OCI-LY3 (cell line): ENCODE measurements around the gene KIF25.

Experiments
- EZH2phosphoT487 ChIP-seq: fragments of 200-600 bp; shearing (Covaris generic); IDR thresholded peaks from 2 replicates; pipeline ENCODE4 v1.6.1; 2018; ENCODE audit warnings: antibody characterized with exemption, mixed run types, low read depth
- TF ChIP-seq, protein P1 (sequence below): fragments of 200-600, 300-600 bp; sonication (generic); IDR thresholded peaks from 2 replicates; pipeline ENCODE4 v1.5.1; 2014; ENCODE audit warnings: antibody characterized with exemption, low read length, low read depth

DNA sequence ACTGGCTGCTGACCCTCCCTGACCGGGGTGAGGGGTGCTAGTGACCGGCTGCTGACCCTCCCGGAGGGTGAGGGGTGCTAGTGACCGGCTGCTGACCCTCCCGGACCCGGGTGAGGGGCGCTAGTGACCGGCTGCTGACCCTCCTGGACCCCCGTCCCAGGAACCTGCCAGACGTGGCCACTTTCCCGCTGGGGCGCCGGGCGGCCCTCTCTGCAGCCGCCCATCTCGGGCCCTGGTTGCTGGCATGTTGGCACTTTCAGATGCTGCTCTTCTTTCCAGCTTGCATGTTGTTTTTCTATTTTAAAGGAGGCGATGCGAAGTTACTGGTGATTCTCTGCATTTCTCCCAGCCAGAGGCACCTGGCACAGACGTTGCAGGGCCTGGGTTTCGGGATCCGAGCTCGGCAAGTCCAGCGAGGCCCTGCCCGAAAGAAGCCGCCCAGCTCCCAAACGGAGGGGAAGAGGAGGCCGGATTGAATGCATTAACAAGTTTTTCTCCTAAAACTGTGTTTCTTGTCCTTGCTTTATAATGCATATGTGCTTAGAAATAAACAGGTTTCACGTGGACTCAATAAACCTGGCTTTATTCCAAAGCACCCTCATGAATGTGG lies 47.2 kb downstream of the KIF25 start:
- TF ChIP-seq, protein P1, sequence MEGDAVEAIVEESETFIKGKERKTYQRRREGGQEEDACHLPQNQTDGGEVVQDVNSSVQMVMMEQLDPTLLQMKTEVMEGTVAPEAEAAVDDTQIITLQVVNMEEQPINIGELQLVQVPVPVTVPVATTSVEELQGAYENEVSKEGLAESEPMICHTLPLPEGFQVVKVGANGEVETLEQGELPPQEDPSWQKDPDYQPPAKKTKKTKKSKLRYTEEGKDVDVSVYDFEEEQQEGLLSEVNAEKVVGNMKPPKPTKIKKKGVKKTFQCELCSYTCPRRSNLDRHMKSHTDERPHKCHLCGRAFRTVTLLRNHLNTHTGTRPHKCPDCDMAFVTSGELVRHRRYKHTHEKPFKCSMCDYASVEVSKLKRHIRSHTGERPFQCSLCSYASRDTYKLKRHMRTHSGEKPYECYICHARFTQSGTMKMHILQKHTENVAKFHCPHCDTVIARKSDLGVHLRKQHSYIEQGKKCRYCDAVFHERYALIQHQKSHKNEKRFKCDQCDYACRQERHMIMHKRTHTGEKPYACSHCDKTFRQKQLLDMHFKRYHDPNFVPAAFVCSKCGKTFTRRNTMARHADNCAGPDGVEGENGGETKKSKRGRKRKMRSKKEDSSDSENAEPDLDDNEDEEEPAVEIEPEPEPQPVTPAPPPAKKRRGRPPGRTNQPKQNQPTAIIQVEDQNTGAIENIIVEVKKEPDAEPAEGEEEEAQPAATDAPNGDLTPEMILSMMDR: no peak
- no peak for TF ChIP-seq EZH2phosphoT487
